NB4 (cell line): ENCODE results near the gene LRIG1.

ENCODE experiments used
- DNase-seq: peaks from one replicate; pipeline ENCODE4 v3.0.0; 2010; ENCODE audit warnings: low read depth
- H3K4me3 ChIP-seq: one replicate; pipeline ENCODE4 v1.5.1; 2011; ENCODE audit warnings: mild to moderate bottlenecking, low read depth, low read length, moderate library complexity
- MYC ChIP-seq: IDR thresholded peaks from 2 replicates; pipeline ENCODE4 v1.6.1; 2011; ENCODE audit warnings: low read depth, low read length
- POLR2A ChIP-seq: IDR thresholded peaks from 2 replicates; pipeline ENCODE4 v1.6.1; 2011; ENCODE audit warnings: mild to moderate bottlenecking; ENCODE audit not compliant: insufficient read length; ENCODE audit errors: extremely low read depth
- TF ChIP-seq, protein P1 (sequence below): IDR thresholded peaks from 2 replicates; pipeline ENCODE4 v1.6.1; 2011; ENCODE audit warnings: low read depth, low read length
- TF ChIP-seq, protein P2 (sequence below): IDR thresholded peaks from one replicate; pipeline ENCODE4 v1.5.1; 2012; ENCODE audit warnings: low read depth, low read length

The LRIG1 gene

DNA sequence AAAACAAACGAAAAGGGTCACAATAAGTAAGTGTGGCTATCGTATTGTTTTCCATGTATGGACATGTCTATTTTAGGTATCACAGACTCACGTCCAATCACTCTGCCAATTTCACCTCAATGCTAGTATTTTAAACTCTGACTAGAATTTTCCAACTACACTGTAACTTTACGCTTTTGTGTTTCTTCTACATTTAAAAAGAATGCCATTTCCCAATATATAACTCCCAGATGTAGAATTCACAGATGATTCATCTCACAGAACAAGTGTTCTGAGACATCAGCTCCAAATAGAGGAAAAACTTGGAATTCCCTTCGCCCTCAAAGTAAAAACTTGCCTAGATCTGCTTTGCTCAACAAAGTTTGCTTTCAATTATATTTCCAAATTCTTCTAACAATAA is 14.2 kb downstream of the LRIG1 start:
- H3K4me3 ChIP-seq: no peak overlapping the region
- TF ChIP-seq POLR2A: no peak
- TF ChIP-seq, protein P1, sequence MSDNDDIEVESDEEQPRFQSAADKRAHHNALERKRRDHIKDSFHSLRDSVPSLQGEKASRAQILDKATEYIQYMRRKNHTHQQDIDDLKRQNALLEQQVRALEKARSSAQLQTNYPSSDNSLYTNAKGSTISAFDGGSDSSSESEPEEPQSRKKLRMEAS: no peak
- TF ChIP-seq, protein P2, sequence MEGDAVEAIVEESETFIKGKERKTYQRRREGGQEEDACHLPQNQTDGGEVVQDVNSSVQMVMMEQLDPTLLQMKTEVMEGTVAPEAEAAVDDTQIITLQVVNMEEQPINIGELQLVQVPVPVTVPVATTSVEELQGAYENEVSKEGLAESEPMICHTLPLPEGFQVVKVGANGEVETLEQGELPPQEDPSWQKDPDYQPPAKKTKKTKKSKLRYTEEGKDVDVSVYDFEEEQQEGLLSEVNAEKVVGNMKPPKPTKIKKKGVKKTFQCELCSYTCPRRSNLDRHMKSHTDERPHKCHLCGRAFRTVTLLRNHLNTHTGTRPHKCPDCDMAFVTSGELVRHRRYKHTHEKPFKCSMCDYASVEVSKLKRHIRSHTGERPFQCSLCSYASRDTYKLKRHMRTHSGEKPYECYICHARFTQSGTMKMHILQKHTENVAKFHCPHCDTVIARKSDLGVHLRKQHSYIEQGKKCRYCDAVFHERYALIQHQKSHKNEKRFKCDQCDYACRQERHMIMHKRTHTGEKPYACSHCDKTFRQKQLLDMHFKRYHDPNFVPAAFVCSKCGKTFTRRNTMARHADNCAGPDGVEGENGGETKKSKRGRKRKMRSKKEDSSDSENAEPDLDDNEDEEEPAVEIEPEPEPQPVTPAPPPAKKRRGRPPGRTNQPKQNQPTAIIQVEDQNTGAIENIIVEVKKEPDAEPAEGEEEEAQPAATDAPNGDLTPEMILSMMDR: no peak
- TF ChIP-seq MYC: no peak

DNA sequence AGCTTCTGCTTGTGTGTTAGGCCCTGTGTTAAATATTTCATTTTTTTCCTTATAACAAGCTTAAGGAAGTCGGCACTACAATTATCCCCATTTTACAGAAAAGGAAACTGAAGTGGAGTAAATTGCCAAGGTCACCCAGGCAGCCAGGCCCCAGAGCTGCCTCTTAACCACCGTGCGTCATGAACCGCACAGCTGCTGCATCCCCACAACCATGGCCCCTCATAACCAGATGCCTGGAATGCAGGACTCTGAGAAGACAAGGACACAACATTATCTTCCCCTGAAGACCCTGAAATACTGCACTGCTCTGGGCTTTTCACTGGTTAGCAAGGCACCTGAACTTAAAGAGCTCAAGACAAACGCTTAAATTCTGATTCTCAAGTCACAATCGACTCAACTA is 14.6 kb downstream of the LRIG1 start:
- no peak overlapping the region for H3K4me3 ChIP-seq
- TF ChIP-seq, protein P2: no peak
- TF ChIP-seq POLR2A (no peak), MYC (no peak)
- TF ChIP-seq, protein P1: no peak
- no peak for DNase-seq

More for the DNA sequence above, 14.2 kb downstream of the LRIG1 start:
- DNase-seq: no peak

DNA sequence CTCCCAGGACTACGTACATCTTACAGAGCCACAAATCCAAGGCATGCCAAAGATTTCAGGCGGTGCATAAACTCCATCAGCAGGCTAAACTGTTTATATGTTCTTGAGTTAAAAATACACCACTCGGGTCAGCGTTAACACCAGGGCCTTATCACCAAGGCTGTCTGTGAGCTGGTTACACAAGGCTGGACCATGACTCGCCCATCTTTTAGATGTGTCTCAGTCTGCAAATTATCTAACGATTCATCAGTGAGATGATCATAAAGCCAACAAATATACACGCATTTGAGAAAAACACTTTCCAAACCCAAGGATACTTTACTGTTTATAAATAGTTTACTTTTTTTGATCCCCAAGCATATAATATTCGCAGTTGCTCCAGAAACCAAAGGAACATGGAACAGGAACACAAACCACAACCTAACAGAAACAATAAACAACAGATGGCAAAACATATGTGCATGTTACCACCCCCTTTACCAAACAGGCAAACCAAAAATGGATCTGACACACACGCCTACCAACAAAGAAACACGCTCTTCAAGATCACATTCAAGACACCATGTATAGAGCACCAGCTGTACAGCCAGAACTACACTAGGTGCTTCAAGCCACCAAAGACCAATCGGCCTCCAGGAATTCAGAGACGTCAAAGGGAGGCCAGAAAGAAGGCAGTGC is 15.4 kb downstream of the LRIG1 start:
- H3K4me3 ChIP-seq: no peak overlapping the region
- no peak for DNase-seq
- TF ChIP-seq, protein P1: no peak

DNA sequence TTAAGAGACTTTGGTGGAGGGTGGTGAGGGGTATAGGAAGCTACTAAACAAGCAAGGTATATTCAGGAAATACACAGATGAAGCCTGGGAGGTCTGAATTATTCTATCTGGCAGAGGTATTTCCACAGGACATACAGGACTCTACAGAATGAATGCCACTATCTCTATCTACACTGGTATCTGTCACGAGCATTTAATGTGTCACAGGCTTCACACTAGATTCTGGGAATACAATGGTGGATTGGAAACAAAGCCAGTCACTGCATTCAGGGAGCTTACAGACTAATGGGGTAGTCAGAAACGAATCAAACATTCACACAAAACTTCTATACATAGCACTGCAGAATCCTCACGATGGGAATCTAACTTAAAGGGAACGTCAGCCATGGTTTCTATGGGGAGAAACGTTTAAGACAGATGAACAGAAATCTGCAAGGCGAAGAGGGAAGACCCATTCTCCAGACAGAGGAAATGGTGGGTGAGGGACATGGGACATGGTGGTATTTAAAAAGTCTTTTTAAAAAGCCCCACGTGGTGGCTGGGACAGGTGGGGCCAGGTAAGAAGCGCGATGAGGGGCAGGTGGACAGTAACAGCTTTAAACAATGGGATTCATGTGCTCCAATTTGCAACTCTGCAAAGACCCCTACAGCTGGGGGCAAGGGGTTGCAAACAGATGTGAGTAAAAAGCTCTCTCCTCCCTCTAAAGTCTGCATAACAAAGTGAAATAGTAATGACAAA is 16.5 kb downstream of the LRIG1 start:
- TF ChIP-seq, protein P2: no peak
- TF ChIP-seq MYC: no peak
- TF ChIP-seq, protein P1: no peak
- no peak overlapping the region for H3K4me3 ChIP-seq
- no peak for DNase-seq

DNA sequence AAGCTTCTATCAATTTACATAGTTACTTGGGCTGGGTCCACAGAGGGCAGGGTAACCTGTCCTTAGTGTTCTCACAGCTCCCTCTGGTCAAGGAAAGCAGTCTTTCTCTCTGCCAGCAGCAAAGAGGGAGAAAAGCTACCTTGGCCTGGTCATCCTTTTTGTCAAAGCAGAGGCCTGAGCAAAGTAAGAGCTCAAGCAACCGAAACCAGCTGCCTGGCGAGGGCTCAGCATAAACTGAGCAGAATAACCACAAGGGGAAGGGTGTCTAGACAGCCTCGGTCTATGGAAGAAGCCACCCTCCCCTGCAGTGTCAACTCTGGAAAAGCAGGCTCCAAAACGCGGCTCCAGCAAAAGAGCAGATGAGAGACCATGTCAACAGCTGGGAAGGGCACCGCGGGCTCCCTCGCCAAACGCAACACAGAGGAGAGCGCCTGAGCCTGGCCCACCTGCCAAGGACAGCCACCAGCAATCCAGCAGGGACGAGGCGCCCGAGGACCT is 17.4 kb downstream of the LRIG1 start:
- TF ChIP-seq, protein P1: no peak
- TF ChIP-seq, protein P2: no peak
- H3K4me3 ChIP-seq: no peak overlapping the region
- DNase-seq: no peak

DNA sequence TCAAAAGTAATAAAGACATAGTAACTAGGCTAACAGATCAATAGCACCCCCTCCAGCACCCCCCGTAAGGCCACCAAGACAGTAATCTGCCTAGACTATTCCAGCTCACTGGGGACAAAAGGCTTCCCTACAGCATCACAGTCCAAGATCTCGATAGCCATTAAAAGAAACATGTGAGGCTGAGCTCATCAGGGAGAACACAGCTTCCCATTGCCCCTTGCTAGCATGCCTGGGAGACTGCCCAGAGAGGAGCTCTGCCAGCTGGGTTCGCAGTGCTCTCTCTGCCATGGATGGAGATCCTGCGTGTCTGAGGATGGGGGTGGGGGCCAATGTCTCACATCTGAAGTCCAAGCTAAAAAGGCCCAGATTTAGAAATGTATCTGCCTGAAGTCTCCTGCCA is 17.8 kb downstream of the LRIG1 start:
- DNase-seq: no peak
- no peak overlapping the region for H3K4me3 ChIP-seq
- TF ChIP-seq, protein P2: no peak
